Thymus (tissue), 11 donors: Measurements from ENCODE around the gene AP2A1. TPM values are rescaled to one million over a fixed set of nuclear protein-coding genes. Genes with fewer than 3 reads are reported as not detected.
A peak's percentile ranks its signal among the peaks of the same experiment; 100 is the strongest.

Experiments used
- DNase-seq, 9 donors: peaks; one replicate each; pipeline ENCODE4 v3.0.0-alpha.2; 2013; ENCODE audit warnings: low spot score in 9 of 9, low read depth in 6 of 9, missing footprints in 1 of 9
- H3K27ac ChIP-seq, 2 donors: one replicate each; pipeline ENCODE4 v1.5.1; 2013; ENCODE audit warnings: control low read depth in 1 of 2, low read depth in 1 of 2, low read length in 1 of 2, mild to moderate bottlenecking in 1 of 2, moderate library complexity in 1 of 2
- H3K27me3 ChIP-seq, 2 donors: one replicate each; pipeline ENCODE4 v1.5.1; 2013; ENCODE audit warnings: low read length in 1 of 2; ENCODE audit not compliant: control insufficient read depth in 2 of 2, insufficient read depth in 1 of 2
- H3K36me3 ChIP-seq, 2 donors: one replicate each; pipeline ENCODE4 v1.5.1; 2013; ENCODE audit warnings: low read length in 1 of 2, mild to moderate bottlenecking in 1 of 2, moderate library complexity in 1 of 2; ENCODE audit not compliant: control insufficient read depth in 2 of 2, insufficient read depth in 2 of 2
- H3K4me1 ChIP-seq, 2 donors: one replicate each; pipeline ENCODE4 v1.5.1; 2013; ENCODE audit warnings: low read length in 2 of 2; ENCODE audit not compliant: control insufficient read depth in 2 of 2, insufficient read depth in 2 of 2
- H3K4me3 ChIP-seq, 2 donors: one replicate each; pipeline ENCODE4 v1.5.1; 2013; ENCODE audit warnings: low read length in 2 of 2, control low read depth in 1 of 2, mild to moderate bottlenecking in 1 of 2
- H3K9me3 ChIP-seq, 2 donors: one replicate each; pipeline ENCODE4 v1.5.1; 2013; ENCODE audit warnings: low read length in 1 of 2, mild to moderate bottlenecking in 1 of 2; ENCODE audit not compliant: control insufficient read depth in 2 of 2, insufficient read depth in 1 of 2
- WGBS: extraction: QIAGEN DNeasy Blood & Tissue Kit; methylation state at CpG from one replicate; pipeline ENCODE4 v1.1.7; 2013; 5-methylcytosine and 5-hydroxymethylcytosine counted together
- polyA plus RNA-seq: library from polyadenylated mRNA; stranded (reverse); fragments of 200-250 nt; gene quantifications from one replicate; pipeline ENCODE4 v1.2.3, GENCODE V29; 2013
- total RNA-seq: library from RNA; stranded (reverse); fragments of 120-200 nt; gene quantifications from one replicate; pipeline ENCODE4 v1.2.4, GENCODE V29; 2013
- donor health status: healthy.

AP2A1 gene
- total and polyA plus RNA-seq, 2 donors, result 16.5 to 26.5 TPM

DNA sequence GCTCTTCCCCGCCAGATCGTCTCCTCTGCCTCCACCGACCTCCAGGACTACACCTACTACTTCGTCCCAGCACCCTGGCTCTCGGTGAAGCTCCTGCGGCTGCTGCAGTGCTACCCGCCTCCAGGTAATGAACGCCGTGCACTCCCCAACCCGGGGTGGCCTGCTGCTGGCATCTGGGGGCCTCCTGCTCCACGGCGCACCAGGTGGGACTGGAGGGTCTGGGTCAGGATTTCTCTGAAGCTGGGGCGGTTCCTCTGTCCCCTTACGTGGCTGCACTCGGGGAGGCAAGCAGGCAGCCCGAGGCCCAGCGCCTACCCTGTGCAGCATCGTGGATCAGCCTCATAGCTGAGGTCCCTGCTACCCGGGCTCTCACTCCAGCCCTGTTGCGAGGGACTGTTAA, 28.8 kb downstream of the AP2A1 start:
- DNase-seq, result no peak
- 98% methylated on average over 20 of the region's 20 CpGs for WGBS
- Histone ChIP-seq H3K27ac (no peak overlapping the region), H3K9me3 (peaks cover 0 to 2% of the 10 kb centered on the region in 2 donors), H3K27me3 (no peaks in the 10 kb centered on the region), H3K4me3 (no peak overlapping the region), H3K36me3 (peaks cover 70 to 93% of the 10 kb centered on the region in 2 donors), H3K4me1 (no peaks in the 10 kb centered on the region)

- Histone ChIP-seq H3K4me1 (no peaks in the 10 kb centered on the region), H3K27ac (no peak overlapping the region), H3K36me3 (peaks cover 80 to 93% of the 10 kb centered on the region in 2 donors), H3K27me3 (no peaks in the 10 kb centered on the region), H3K4me3 (no peak overlapping the region), H3K9me3 (peaks cover 0 to 2% of the 10 kb centered on the region in 2 donors)
- no peak for DNase-seq
- 96% methylated on average over 11 of the region's 11 CpGs for WGBS
Measured at GRCh38 chr19:49798574-49798973, 31.8 kb downstream of the AP2A1 start.

DNA sequence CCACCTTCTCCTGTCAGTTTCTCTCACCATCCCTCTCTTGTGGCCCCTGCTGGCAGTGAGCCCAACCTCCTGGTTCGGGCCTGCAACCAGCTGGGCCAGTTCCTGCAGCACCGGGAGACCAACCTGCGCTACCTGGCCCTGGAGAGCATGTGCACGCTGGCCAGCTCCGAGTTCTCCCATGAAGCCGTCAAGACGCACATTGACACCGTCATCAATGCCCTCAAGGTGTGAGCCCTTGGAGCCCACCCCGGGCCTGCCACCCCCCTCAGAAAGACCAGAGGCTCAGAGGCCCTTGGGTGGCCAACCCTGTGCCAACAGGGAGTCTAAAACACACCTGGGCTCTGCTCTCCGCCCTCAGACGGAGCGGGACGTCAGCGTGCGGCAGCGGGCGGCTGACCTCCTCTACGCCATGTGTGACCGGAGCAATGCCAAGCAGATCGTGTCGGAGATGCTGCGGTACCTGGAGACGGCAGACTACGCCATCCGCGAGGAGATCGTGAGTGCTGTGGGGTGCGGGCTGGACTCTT, 32.5 kb downstream of the AP2A1 start:
- Histone ChIP-seq H3K36me3 (peaks cover 81 to 92% of the 10 kb centered on the region in 2 donors), H3K4me1 (no peaks in the 10 kb centered on the region), H3K27me3 (no peaks in the 10 kb centered on the region), H3K9me3 (peaks cover 0 to 2% of the 10 kb centered on the region in 2 donors), H3K4me3 (no peak overlapping the region), H3K27ac (no peak overlapping the region)
- WGBS, result 98% methylated on average over 28 of the region's 28 CpGs
- DNase-seq, result no peak

GRCh38 chr19:49799798-49800376, 33.1 kb downstream of the AP2A1 start:
- Histone ChIP-seq H3K27ac (no peak overlapping the region), H3K4me3 (no peak overlapping the region), H3K36me3 (peaks cover 79 to 88% of the 10 kb centered on the region in 2 donors), H3K27me3 (no peaks in the 10 kb centered on the region), H3K4me1 (no peaks in the 10 kb centered on the region), H3K9me3 (peaks cover 0 to 2% of the 10 kb centered on the region in 2 donors)
- 98% methylated on average over 25 of the region's 25 CpGs for WGBS
- no peak for DNase-seq

DNA sequence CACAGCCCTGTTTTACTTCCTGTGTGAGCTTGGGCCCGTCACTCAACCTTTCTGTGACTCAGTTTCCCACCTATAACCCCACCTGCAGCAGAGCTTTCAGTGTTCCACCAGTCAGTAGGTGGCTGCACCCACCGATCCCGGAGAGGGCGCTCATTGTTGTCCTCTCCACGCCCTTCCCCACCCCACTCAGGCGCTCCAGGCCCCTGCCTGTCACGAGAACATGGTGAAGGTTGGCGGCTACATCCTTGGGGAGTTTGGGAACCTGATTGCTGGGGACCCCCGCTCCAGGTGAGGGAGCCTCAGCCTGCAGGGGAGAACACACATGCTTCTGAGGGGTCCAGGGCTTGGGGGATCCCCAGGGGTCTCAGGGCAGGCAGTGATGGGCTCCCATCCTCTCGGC, 34.0 kb downstream of the AP2A1 start:
- Histone ChIP-seq H3K9me3 (peaks cover 0 to 2% of the 10 kb centered on the region in 2 donors), H3K27me3 (no peaks in the 10 kb centered on the region), H3K4me1 (no peaks in the 10 kb centered on the region), H3K4me3 (no peak overlapping the region), H3K36me3 (peaks cover 75 to 80% of the 10 kb centered on the region in 2 donors), H3K27ac (no peak overlapping the region)
- DNase-seq, result no peak
- WGBS, result 99% methylated on average over 10 of the region's 10 CpGs

- Histone ChIP-seq H3K27me3 (no peaks in the 10 kb centered on the region), H3K4me3 (no peak overlapping the region), H3K27ac (no peak overlapping the region), H3K36me3 (peaks cover 74 to 77% of the 10 kb centered on the region in 2 donors), H3K4me1 (no peaks in the 10 kb centered on the region), H3K9me3 (peaks cover 0 to under 1% of the 10 kb centered on the region in 2 donors)
- 95% methylated on average over 32 of the region's 32 CpGs for WGBS
- DNase-seq, result no peak
Measured at GRCh38 chr19:49801401-49801888, 34.6 kb downstream of the AP2A1 start.

- no peak overlapping the region for H3K4me3 ChIP-seq
- no peaks in the 10 kb centered on the region for H3K9me3 ChIP-seq
- no peaks in the 10 kb centered on the region for H3K27me3 ChIP-seq
- WGBS, result 93% methylated on average over 38 of the region's 38 CpGs
- DNase-seq, result no peak
- H3K4me1 ChIP-seq, result peaks cover 0 to 2% of the 10 kb centered on the region in 2 donors
- peaks cover 72 to 73% of the 10 kb centered on the region in 2 donors for H3K36me3 ChIP-seq
- peak overlapping the region in 1 of 2 donors; percentile 12 for H3K27ac ChIP-seq
Measured at GRCh38 chr19:49801966-49802661, 35.3 kb downstream of the AP2A1 start.

- WGBS, result 97% methylated on average over 24 of the region's 24 CpGs
- Histone ChIP-seq H3K4me1 (peaks cover 0 to 10% of the 10 kb centered on the region in 2 donors), H3K36me3 (peaks cover 67 to 72% of the 10 kb centered on the region in 2 donors), H3K27me3 (no peaks in the 10 kb centered on the region), H3K9me3 (no peaks in the 10 kb centered on the region), H3K4me3 (no peak overlapping the region), H3K27ac (no peak overlapping the region)
- no peak for DNase-seq
Measured at GRCh38 chr19:49802836-49803528, 36.2 kb downstream of the AP2A1 start.

DNA sequence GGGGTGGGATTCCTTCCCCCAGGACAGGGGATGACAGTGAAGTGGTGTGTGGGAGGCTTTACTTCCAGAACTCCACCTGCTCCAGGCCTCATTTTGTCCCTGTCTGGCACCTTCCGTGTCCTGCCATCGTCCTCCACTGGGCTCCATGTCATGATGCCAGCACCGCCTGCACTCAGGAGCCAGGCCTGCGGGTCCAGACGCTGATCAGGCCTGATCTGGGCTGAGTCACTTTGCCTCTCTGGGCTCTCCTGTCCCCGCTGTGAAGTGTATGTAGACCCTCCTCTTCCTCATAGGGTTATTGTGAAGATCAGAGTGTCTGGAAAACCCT, 36.7 kb downstream of the AP2A1 start:
- H3K4me3 ChIP-seq, result no peak overlapping the region
- 98% methylated on average over 6 of the region's 6 CpGs for WGBS
- no peak for DNase-seq
- peaks cover 0 to 14% of the 10 kb centered on the region in 2 donors for H3K4me1 ChIP-seq
- no peaks in the 10 kb centered on the region for H3K27me3 ChIP-seq
- H3K36me3 ChIP-seq, result peaks cover 67% of the 10 kb centered on the region in 2 donors
- H3K9me3 ChIP-seq, result no peaks in the 10 kb centered on the region
- H3K27ac ChIP-seq, result no peak overlapping the region
